Ishikawa (cell line): ENCODE measurements around the gene LETM1.

Source experiments
- CEBPB ChIP-seq: IDR thresholded peaks from 2 replicates; pipeline ENCODE4 v1.6.1; 2012
- CREB1 ChIP-seq: IDR thresholded peaks from 2 replicates; pipeline ENCODE4 v1.6.1; 2012; ENCODE audit warnings: low read depth
- EGR1 ChIP-seq: IDR thresholded peaks from 2 replicates; pipeline ENCODE4 v1.6.1; 2012
- EP300 ChIP-seq: IDR thresholded peaks from 2 replicates; pipeline ENCODE4 v1.6.1; 2012; ENCODE audit warnings: borderline replicate concordance
- FOXM1 ChIP-seq: IDR thresholded peaks from 2 replicates; pipeline ENCODE4 v1.6.1; 2012; ENCODE audit warnings: low read depth, borderline replicate concordance
- NFIC ChIP-seq: IDR thresholded peaks from 2 replicates; pipeline ENCODE4 v1.6.1; 2012
- RAD21 ChIP-seq: IDR thresholded peaks from 2 replicates; pipeline ENCODE4 v1.6.1; 2012; ENCODE audit warnings: low read depth
- TAF1 ChIP-seq: IDR thresholded peaks from 2 replicates; pipeline ENCODE4 v1.6.1; 2012; ENCODE audit warnings: low read depth, mild to moderate bottlenecking
- TCF12 ChIP-seq: IDR thresholded peaks from 2 replicates; pipeline ENCODE4 v1.6.1; 2012; ENCODE audit warnings: low read depth
- YY1 ChIP-seq: IDR thresholded peaks from 2 replicates; pipeline ENCODE4 v1.6.1; 2012; ENCODE audit warnings: low read depth
- ZBTB7A ChIP-seq: IDR thresholded peaks from 2 replicates; pipeline ENCODE4 v1.6.1; 2012; ENCODE audit warnings: low read depth
- TF ChIP-seq, protein P1 (sequence below): IDR thresholded peaks from 2 replicates; pipeline ENCODE4 v1.6.1; 2012
- TF ChIP-seq, protein P2 (sequence below): IDR thresholded peaks from 2 replicates; pipeline ENCODE4 v1.6.1; 2012; ENCODE audit warnings: low read depth, mild to moderate bottlenecking
- TF ChIP-seq, protein P3 (sequence below): IDR thresholded peaks from 2 replicates; pipeline ENCODE4 v1.6.1; 2012

GRCh38 chr4:1814453-1814852 lies 41.5 kb downstream of the LETM1 start:
- no peak for TF ChIP-seq TAF1
- no peak for TF ChIP-seq EP300
- TF ChIP-seq CEBPB, result no peak
- TF ChIP-seq, protein P1, sequence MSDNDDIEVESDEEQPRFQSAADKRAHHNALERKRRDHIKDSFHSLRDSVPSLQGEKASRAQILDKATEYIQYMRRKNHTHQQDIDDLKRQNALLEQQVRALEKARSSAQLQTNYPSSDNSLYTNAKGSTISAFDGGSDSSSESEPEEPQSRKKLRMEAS, result no peak
- TF ChIP-seq YY1, result no peak
- no peak for TF ChIP-seq CREB1
- TF ChIP-seq EGR1, result no peak
- no peak for TF ChIP-seq RAD21
- TF ChIP-seq TCF12, result no peak
- TF ChIP-seq ZBTB7A, result no peak
- TF ChIP-seq, protein P2, sequence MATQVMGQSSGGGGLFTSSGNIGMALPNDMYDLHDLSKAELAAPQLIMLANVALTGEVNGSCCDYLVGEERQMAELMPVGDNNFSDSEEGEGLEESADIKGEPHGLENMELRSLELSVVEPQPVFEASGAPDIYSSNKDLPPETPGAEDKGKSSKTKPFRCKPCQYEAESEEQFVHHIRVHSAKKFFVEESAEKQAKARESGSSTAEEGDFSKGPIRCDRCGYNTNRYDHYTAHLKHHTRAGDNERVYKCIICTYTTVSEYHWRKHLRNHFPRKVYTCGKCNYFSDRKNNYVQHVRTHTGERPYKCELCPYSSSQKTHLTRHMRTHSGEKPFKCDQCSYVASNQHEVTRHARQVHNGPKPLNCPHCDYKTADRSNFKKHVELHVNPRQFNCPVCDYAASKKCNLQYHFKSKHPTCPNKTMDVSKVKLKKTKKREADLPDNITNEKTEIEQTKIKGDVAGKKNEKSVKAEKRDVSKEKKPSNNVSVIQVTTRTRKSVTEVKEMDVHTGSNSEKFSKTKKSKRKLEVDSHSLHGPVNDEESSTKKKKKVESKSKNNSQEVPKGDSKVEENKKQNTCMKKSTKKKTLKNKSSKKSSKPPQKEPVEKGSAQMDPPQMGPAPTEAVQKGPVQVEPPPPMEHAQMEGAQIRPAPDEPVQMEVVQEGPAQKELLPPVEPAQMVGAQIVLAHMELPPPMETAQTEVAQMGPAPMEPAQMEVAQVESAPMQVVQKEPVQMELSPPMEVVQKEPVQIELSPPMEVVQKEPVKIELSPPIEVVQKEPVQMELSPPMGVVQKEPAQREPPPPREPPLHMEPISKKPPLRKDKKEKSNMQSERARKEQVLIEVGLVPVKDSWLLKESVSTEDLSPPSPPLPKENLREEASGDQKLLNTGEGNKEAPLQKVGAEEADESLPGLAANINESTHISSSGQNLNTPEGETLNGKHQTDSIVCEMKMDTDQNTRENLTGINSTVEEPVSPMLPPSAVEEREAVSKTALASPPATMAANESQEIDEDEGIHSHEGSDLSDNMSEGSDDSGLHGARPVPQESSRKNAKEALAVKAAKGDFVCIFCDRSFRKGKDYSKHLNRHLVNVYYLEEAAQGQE, result no peak
- no peak for TF ChIP-seq NFIC
- TF ChIP-seq, protein P3, sequence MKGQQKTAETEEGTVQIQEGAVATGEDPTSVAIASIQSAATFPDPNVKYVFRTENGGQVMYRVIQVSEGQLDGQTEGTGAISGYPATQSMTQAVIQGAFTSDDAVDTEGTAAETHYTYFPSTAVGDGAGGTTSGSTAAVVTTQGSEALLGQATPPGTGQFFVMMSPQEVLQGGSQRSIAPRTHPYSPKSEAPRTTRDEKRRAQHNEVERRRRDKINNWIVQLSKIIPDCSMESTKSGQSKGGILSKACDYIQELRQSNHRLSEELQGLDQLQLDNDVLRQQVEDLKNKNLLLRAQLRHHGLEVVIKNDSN, result no peak
- no peak for TF ChIP-seq FOXM1
